ENCODE measurements around the gene EIF4E3.

The EIF4E3 gene

GRCh38 chr3:71672807-71673206 is 52.4 kb downstream of the EIF4E3 start:
- CTCF ChIA-PET, result interaction anchor here (1.1 to 3.5 kb wide), 2 partner anchors 9 to 29 kb away, joined by 3 to 17 read pairs; no protein-coding TSS in a partner anchor

GRCh38 chr3:71672340-71672739 is 52.9 kb downstream of the EIF4E3 start:
- DNase-seq (ENCODE audit: low read depth, low spot score), result no peak
- H3K4me3 ChIP-seq (ENCODE audit: low read depth, low read length), result no peak overlapping the region
- TF ChIP-seq, protein P1, sequence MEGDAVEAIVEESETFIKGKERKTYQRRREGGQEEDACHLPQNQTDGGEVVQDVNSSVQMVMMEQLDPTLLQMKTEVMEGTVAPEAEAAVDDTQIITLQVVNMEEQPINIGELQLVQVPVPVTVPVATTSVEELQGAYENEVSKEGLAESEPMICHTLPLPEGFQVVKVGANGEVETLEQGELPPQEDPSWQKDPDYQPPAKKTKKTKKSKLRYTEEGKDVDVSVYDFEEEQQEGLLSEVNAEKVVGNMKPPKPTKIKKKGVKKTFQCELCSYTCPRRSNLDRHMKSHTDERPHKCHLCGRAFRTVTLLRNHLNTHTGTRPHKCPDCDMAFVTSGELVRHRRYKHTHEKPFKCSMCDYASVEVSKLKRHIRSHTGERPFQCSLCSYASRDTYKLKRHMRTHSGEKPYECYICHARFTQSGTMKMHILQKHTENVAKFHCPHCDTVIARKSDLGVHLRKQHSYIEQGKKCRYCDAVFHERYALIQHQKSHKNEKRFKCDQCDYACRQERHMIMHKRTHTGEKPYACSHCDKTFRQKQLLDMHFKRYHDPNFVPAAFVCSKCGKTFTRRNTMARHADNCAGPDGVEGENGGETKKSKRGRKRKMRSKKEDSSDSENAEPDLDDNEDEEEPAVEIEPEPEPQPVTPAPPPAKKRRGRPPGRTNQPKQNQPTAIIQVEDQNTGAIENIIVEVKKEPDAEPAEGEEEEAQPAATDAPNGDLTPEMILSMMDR (IDR thresholded peaks at IDR 0.05; ENCODE audit: insufficient read depth, low read length, missing control alignments), result no peak
- ChIA-PET CTCF (interaction anchor here (1.9 to 3.5 kb wide), 2 partner anchors 9 to 12 kb away, joined by 5 to 17 read pairs; no protein-coding TSS in a partner anchor), POLR2A (no interaction called here)

More at GRCh38 chr3:71672807-71673206, 52.4 kb downstream of the EIF4E3 start:
- H3K4me3 ChIP-seq (ENCODE audit: low read depth, low read length), result no peak overlapping the region
- no peak for DNase-seq (ENCODE audit: low read depth, low spot score)
- TF ChIP-seq, protein P1 (IDR thresholded peaks at IDR 0.05; ENCODE audit: insufficient read depth, low read length, missing control alignments), result no peak
- POLR2A ChIA-PET, result no interaction called here

DNA sequence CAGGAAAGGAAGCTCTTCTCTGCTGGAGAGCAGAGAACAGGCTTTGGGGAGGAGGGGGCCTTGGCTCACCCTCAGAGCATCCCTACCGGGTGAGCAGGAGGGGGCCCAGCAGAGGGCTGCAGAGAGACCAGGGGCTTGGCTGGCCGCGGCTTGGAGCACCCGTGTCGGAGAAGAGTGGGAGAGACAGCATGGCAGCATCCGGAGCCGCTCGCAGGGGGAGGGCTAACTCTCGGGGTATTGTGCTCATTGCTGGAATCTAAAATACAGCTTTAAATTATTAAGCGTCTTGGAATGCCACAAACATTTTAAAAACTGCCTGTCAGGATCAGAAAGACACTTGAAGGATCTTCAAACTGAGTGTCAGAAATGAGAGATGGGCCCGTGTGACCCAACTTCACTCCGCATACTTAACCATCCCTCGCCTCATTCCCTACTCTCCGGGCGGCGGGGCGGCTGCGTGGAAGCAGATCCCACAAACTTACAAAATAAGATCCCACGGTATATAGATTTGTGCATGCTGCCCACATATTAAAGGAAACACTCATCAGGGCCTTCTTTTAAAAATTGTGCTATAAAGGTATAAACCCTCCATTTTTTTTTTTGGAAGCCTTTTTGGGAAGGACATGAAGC is 53.9 kb downstream of the EIF4E3 start:
- TF ChIP-seq, protein P1 (IDR thresholded peaks at IDR 0.05; ENCODE audit: insufficient read depth, low read length, missing control alignments), result no peak
- DNase-seq (ENCODE audit: low read depth, low spot score), result no peak
- POLR2A ChIA-PET, result interaction anchor here (0.7 kb wide), 1 partner anchor 66 kb away, joined by 3 read pairs; no protein-coding TSS in a partner anchor

DNA sequence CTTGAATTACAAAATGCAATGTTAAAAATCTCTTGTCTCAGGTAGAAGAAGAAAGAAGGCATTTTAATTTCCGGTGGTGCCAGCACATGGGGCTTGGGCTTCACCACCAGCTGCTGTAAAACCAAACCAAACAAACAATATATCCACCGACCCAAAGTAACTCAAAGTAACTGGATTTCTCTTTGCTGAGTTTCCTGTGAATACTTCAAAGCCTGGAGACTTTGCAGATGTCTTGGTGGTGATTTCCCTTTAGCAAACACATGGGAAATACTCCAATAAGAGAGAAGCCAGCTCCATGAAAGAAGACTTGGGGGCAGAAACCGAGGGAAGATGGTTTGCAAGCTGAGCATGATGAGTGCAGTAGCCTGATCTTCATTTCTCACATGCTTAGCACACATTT is 62.6 kb downstream of the EIF4E3 start:
- CTCF ChIA-PET, result interaction anchor here (1.0 to 1.7 kb wide), 2 partner anchors 10 to 20 kb away, joined by 3 to 7 read pairs; no protein-coding TSS in a partner anchor
- no peak for DNase-seq (ENCODE audit: low read depth, low spot score)
- TF ChIP-seq, protein P1 (IDR thresholded peaks at IDR 0.05; ENCODE audit: insufficient read depth, low read length, missing control alignments), result no peak
- POLR2A ChIA-PET, result no interaction called here
- no peak overlapping the region for H3K4me3 ChIP-seq (ENCODE audit: low read depth, low read length)

More for the DNA sequence above, 53.9 kb downstream of the EIF4E3 start:
- H3K4me3 ChIP-seq (ENCODE audit: low read depth, low read length), result no peak overlapping the region
- CTCF ChIA-PET, result interaction anchor here (1.9 to 3.5 kb wide), 2 partner anchors 10 to 11 kb away, joined by 5 to 17 read pairs; no protein-coding TSS in a partner anchor

DNA sequence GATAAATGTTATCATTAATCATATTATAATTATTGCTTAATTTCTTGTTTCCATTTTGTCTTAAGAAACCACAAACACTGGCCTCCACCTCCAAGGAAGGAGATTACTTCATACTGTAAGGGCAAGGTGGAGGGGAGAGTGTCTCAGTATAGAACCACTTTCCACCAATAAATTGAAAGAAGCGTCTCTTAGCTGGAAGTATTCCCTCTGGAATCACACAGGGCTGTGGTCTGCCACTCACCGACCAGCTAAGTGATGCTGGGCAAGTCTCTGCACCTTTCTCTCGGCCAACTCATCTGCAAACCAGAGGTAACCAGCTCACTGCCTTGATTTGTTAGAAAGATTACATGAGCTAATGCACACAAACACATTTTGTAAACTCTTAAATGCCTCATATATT is 63.1 kb downstream of the EIF4E3 start:
- no peak for DNase-seq (ENCODE audit: low read depth, low spot score)
- TF ChIP-seq, protein P1 (IDR thresholded peaks at IDR 0.05; ENCODE audit: insufficient read depth, low read length, missing control alignments), result no peak
- ChIA-PET CTCF (interaction anchor here (1.7 kb wide), 1 partner anchor 9 kb away, joined by 7 read pairs; no protein-coding TSS in a partner anchor), POLR2A (no interaction called here)
- no peak overlapping the region for H3K4me3 ChIP-seq (ENCODE audit: low read depth, low read length)

GRCh38 chr3:71659864-71660591 is 65.2 kb downstream of the EIF4E3 start:
- POLR2A ChIA-PET, result no interaction called here
- CTCF ChIA-PET, result interaction anchor here (0.6 to 1.2 kb wide), 3 partner anchors 11 to 24 kb away, joined by 3 to 5 read pairs (median 3); no protein-coding TSS in a partner anchor
- no peak for DNase-seq (ENCODE audit: low read depth, low spot score)
- TF ChIP-seq, protein P1 (IDR thresholded peaks at IDR 0.05; ENCODE audit: insufficient read depth, low read length, missing control alignments), result no peak
- H3K4me3 ChIP-seq (ENCODE audit: low read depth, low read length), result no peak overlapping the region
